HUES64 (cell line): ENCODE data around the gene GRAMD1A.
"Not testable (repeated sequence)": the region's sequence is repeated elsewhere in the genome, so short reads cannot be mapped to it uniquely, and the experiment has no call there.

Source experiments
- H3K27ac ChIP-seq: 2 replicates; pipeline ENCODE4 v1.7.0; 2013; ENCODE audit warnings: low read depth, low read length, inconsistent platforms
- H3K27me3 ChIP-seq: 2 replicates; pipeline ENCODE4 v1.6.1; 2013; ENCODE audit warnings: mild to moderate bottlenecking, low read length; ENCODE audit not compliant: insufficient read depth
- H3K36me3 ChIP-seq: 2 replicates; pipeline ENCODE4 v1.6.1; 2013; ENCODE audit warnings: mild to moderate bottlenecking, low read length; ENCODE audit not compliant: insufficient read depth
- H3K4me1 ChIP-seq: 2 replicates; pipeline ENCODE4 v1.6.1; 2013; ENCODE audit warnings: mild to moderate bottlenecking, low read length, moderate library complexity; ENCODE audit not compliant: insufficient read depth
- H3K4me3 ChIP-seq: 2 replicates; pipeline ENCODE4 v1.5.1; 2013; ENCODE audit warnings: mild to moderate bottlenecking, low read length, moderate library complexity
- H3K9ac ChIP-seq: 2 replicates; pipeline ENCODE4 v1.6.1; 2013; ENCODE audit warnings: mild to moderate bottlenecking, low read depth, low read length
- H3K9me3 ChIP-seq: 2 replicates; pipeline ENCODE4 v1.6.1; 2013; ENCODE audit warnings: low read depth, low read length; ENCODE audit not compliant: insufficient read depth
- WGBS: fragments of 150-250, 120-280 bp; methylation state at CpG from one replicate; pipeline ENCODE4 v1.1.7; 2013; ENCODE audit warnings: missing lambda C conversion rate; 5-methylcytosine and 5-hydroxymethylcytosine counted together

GRAMD1A gene

DNA sequence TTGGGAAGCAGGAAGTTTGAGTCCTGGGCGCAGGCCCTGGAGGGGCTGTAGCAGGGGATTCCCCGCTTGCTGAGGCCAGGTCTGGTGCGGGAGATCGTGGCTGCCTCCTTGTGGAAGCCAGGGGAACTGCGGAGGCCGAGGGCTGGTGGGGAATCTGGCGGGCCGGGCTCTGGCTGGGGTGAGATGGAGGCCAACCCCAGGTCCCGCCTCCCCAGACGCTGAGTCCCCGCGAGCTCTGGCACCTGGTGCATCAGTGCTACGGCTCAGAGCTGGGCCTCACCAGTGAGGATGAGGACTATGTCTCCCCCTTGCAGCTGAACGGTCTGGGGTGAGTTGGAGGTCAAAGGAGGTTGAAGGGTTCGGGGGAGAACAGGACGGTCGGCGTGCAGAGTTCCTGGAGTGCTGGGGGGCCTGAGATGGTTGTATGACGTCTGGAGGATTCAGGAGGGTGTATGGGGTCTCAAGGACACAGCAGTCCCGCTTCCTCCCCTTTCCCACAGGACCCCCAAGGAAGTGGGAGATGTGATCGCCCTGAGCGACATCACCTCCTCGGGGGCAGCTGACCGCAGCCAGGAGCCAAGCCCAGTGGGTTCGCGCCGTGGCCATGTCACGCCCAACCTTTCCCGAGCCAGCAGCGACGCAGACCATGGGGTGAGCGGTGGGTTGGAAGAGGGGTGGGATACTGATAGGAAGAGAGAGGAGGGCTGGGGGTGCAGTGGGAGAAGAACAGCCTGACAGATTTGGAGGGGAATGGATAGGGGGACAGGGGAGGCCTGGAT lies 13.1 kb downstream of the GRAMD1A start:
- Histone ChIP-seq H3K9ac (no peak overlapping the region), H3K4me3 (no peak overlapping the region), H3K27ac (no peak overlapping the region), H3K9me3 (no peaks in the 10 kb centered on the region), H3K36me3 (peaks cover 94% of the 10 kb centered on the region), H3K4me1 (no peaks in the 10 kb centered on the region), H3K27me3 (no peaks in the 10 kb centered on the region)
- WGBS = 82% methylated on average over 32 of the region's 32 CpGs

GRCh38 chr19:35013820-35014754 lies 14.0 kb downstream of the GRAMD1A start:
- no peaks in the 10 kb centered on the region for H3K9me3 ChIP-seq
- 96% methylated on average over 23 of the region's 23 CpGs for WGBS
- no peak overlapping the region for H3K4me3 ChIP-seq
- no peak overlapping the region for H3K9ac ChIP-seq
- peaks cover 95% of the 10 kb centered on the region for H3K36me3 ChIP-seq
- no peaks in the 10 kb centered on the region for H3K27me3 ChIP-seq
- H3K27ac ChIP-seq = no peak overlapping the region
- H3K4me1 ChIP-seq = no peaks in the 10 kb centered on the region

DNA sequence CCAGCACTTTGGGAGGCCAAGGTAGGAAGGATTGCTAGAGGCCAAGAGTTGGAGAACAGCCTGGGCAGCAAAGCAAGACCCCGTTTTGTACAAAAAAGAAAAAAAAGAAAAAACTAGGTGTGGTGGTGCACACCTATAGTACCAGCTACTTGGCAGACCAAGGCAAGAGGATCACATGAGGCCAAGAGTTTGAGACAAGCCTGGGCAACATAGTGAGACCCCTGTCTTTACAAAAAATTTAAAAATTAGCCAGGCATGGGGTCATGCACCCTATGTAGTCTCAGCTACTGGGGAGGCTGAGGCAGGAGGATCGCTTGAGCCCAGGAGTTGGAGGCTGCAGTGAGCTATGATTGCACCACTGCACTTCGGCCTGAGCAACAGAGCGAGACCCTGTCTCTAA lies 14.7 kb downstream of the GRAMD1A start:
- H3K4me3 ChIP-seq, H3K9me3 ChIP-seq, H3K27ac ChIP-seq, H3K9ac ChIP-seq, H3K27me3 ChIP-seq, H3K4me1 ChIP-seq: not testable (repeated sequence)
- peaks cover 95% of the 10 kb centered on the region for H3K36me3 ChIP-seq
- WGBS = 94% methylated on average over 4 of the region's 4 CpGs

GRCh38 chr19:35015270-35015953 lies 15.3 kb downstream of the GRAMD1A start:
- H3K27me3 ChIP-seq = no peaks in the 10 kb centered on the region
- no peaks in the 10 kb centered on the region for H3K4me1 ChIP-seq
- no peaks in the 10 kb centered on the region for H3K9me3 ChIP-seq
- 91% methylated on average over 16 of the region's 16 CpGs for WGBS
- H3K4me3 ChIP-seq = no peak overlapping the region
- no peak overlapping the region for H3K27ac ChIP-seq
- peaks cover 95% of the 10 kb centered on the region for H3K36me3 ChIP-seq
- H3K9ac ChIP-seq = no peak overlapping the region

DNA sequence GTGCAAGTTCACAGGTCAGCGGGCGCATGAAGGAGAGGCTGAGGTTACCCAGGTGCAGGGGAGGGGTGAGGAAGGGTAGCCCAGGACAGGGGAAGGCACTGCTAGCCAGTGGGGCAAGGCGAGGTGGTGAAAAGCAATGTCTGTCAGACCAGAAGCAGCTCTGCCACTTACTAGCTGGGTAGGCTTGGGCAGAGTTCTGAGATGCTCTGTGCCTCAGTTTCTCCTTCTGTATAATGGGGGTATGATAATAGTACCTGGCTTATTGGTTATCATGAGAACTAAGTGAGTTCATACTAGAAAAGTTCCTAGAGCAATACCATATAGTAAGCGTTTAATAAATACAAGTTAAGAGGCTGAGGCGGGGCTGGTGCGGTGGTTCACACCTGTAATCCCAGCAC lies 15.8 kb downstream of the GRAMD1A start:
- Histone ChIP-seq H3K27me3 (no peaks in the 10 kb centered on the region), H3K4me1 (no peaks in the 10 kb centered on the region), H3K36me3 (peaks cover 95% of the 10 kb centered on the region), H3K9ac (no peak overlapping the region), H3K4me3 (no peak overlapping the region), H3K9me3 (no peaks in the 10 kb centered on the region), H3K27ac (no peak overlapping the region)
- 96% methylated on average over 6 of the region's 6 CpGs for WGBS

- Histone ChIP-seq H3K9me3 (no peaks in the 10 kb centered on the region), H3K4me1 (no peaks in the 10 kb centered on the region), H3K27me3 (no peaks in the 10 kb centered on the region), H3K4me3 (no peak overlapping the region), H3K27ac (no peak overlapping the region), H3K36me3 (peaks cover 95% of the 10 kb centered on the region), H3K9ac (no peak overlapping the region)
- 95% methylated on average over 3 of the region's 3 CpGs for WGBS
These were observed 17.4 kb downstream of the GRAMD1A start for GRCh38 chr19:35017507-35017906.

- Histone ChIP-seq H3K9me3 (no peaks in the 10 kb centered on the region), H3K4me1 (no peaks in the 10 kb centered on the region), H3K27ac (no peak overlapping the region), H3K9ac (no peak overlapping the region), H3K4me3 (no peak overlapping the region), H3K36me3 (peaks cover 99% of the 10 kb centered on the region), H3K27me3 (no peaks in the 10 kb centered on the region)
- 94% methylated on average over 3 of the region's 4 CpGs for WGBS
These were observed 18.3 kb downstream of the GRAMD1A start for GRCh38 chr19:35018379-35018778.

DNA sequence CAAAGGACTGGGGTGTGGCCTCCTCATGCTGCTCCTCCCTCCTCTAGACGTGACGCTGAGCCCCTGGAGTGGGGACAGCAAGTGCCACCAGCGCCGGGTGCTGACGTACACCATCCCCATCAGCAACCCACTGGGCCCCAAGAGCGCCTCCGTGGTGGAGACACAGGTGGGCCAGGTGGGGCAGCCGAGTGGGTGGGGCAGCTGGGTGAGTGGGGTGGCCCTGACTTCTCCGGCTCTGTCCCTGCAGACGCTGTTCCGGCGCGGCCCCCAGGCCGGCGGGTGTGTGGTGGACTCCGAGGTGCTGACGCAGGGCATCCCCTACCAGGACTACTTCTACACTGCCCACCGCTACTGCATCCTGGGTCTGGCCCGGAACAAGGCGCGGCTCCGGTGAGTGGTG lies 19.0 kb downstream of the GRAMD1A start:
- Histone ChIP-seq H3K9ac (no peak overlapping the region), H3K4me3 (no peak overlapping the region), H3K36me3 (peaks cover 99% of the 10 kb centered on the region), H3K27me3 (no peaks in the 10 kb centered on the region), H3K27ac (no peak overlapping the region), H3K4me1 (no peaks in the 10 kb centered on the region), H3K9me3 (no peaks in the 10 kb centered on the region)
- WGBS = 96% methylated on average over 22 of the region's 22 CpGs

GRCh38 chr19:35021016-35021415 lies 20.9 kb downstream of the GRAMD1A start:
- WGBS = 95% methylated on average over 10 of the region's 10 CpGs
- H3K36me3 ChIP-seq = peaks cover 99% of the 10 kb centered on the region
- H3K9ac ChIP-seq = no peak overlapping the region
- H3K4me3 ChIP-seq = no peak overlapping the region
- H3K27ac ChIP-seq = no peak overlapping the region
- no peaks in the 10 kb centered on the region for H3K4me1 ChIP-seq
- no peaks in the 10 kb centered on the region for H3K27me3 ChIP-seq
- H3K9me3 ChIP-seq = no peaks in the 10 kb centered on the region

DNA sequence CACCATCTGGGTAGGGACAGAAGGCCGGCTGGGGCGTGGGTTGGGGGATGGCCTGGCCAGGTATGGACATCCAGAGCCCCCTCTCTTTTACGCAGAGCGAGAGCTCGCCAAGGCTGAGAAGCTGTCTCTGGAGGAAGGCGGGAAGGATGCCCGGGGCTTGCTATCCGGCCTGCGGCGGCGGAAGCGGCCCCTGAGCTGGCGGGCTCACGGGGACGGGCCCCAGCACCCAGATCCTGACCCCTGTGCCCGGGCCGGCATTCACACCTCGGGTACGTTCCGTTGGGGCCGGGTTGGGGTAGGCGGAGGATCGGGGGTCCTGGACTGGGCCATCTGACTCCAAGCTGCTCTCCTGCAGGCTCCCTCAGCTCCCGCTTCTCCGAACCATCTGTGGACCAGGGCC lies 21.5 kb downstream of the GRAMD1A start:
- Histone ChIP-seq H3K27ac (no peak overlapping the region), H3K27me3 (no peaks in the 10 kb centered on the region), H3K9ac (no peak overlapping the region), H3K4me1 (no peaks in the 10 kb centered on the region), H3K4me3 (no peak overlapping the region), H3K9me3 (no peaks in the 10 kb centered on the region), H3K36me3 (peaks cover 99% of the 10 kb centered on the region)
- 97% methylated on average over 25 of the region's 25 CpGs for WGBS

DNA sequence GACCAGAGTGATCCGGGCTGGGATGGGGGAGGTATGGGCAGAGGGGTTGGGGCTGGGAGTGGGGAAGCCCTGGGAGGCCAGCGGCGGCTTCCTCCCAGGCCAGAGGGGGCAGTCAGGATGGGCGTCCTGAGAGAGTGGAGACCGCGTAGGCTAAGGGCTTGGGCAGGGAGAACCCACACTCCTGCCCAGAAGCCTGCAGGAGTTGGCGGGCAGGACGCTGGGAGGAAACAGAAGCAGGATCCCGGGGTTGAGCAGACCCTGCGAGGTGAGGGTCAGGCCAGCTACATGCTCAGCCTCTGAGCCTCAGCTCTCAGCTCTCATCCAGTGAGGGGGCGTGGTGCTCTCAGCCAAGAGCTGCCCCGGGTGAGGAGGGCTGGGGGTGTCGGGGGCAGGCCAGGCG lies 22.3 kb downstream of the GRAMD1A start:
- Histone ChIP-seq H3K27ac (no peak overlapping the region), H3K4me1 (no peaks in the 10 kb centered on the region), H3K36me3 (peaks cover 99% of the 10 kb centered on the region), H3K4me3 (no peak overlapping the region), H3K9me3 (no peaks in the 10 kb centered on the region), H3K9ac (no peak overlapping the region), H3K27me3 (no peaks in the 10 kb centered on the region)
- WGBS = 91% methylated on average over 14 of the region's 14 CpGs
